ACC112 (cell line): ENCODE data around the gene PPIP5K1.
"Not testable (repeated sequence)": the region's sequence is repeated elsewhere in the genome, so short reads cannot be mapped to it uniquely, and the experiment has no call there.

ENCODE experiments used
- H2AFZ ChIP-seq: fragments of 200-600 bp; sonication (generic); one replicate; pipeline ENCODE4 v1.6.0; 2017; ENCODE audit warnings: antibody characterized with exemption, low read length; ENCODE audit not compliant: unreplicated experiment
- H3K27ac ChIP-seq: fragments of 200-600 bp; sonication (generic); 2 replicates; pipeline ENCODE4 v1.5.1; 2014; ENCODE audit warnings: low read depth, mild to moderate bottlenecking, antibody characterized with exemption, low read length, moderate library complexity
- H3K27me3 ChIP-seq: fragments of 200-600 bp; sonication (generic); 2 replicates; pipeline ENCODE4 v1.6.1; 2014; ENCODE audit warnings: mild to moderate bottlenecking, antibody characterized with exemption, low read length, moderate library complexity, mixed read lengths; ENCODE audit not compliant: insufficient read depth
- H3K36me3 ChIP-seq: fragments of 200-600 bp; sonication (generic); 2 replicates; pipeline ENCODE4 v1.6.1; 2016; ENCODE audit warnings: mild to moderate bottlenecking, antibody characterized with exemption, low read length, moderate library complexity, mixed read lengths; ENCODE audit not compliant: insufficient read depth
- H3K4me1 ChIP-seq: fragments of 200-600 bp; sonication (generic); one replicate; pipeline ENCODE4 v1.6.1; 2016; ENCODE audit warnings: low read length, mixed read lengths; ENCODE audit not compliant: insufficient read depth, unreplicated experiment, control insufficient read depth
- H3K4me3 ChIP-seq: fragments of 200-600 bp; sonication (generic); 2 replicates; pipeline ENCODE4 v1.5.1; 2014; ENCODE audit warnings: mild to moderate bottlenecking, low read depth, low read length
- H3K79me2 ChIP-seq: fragments of 200-600 bp; sonication (generic); one replicate; pipeline ENCODE4 v1.6.0; 2016; ENCODE audit warnings: low read length; ENCODE audit not compliant: control insufficient read depth, unreplicated experiment, insufficient read depth

PPIP5K1 gene

DNA sequence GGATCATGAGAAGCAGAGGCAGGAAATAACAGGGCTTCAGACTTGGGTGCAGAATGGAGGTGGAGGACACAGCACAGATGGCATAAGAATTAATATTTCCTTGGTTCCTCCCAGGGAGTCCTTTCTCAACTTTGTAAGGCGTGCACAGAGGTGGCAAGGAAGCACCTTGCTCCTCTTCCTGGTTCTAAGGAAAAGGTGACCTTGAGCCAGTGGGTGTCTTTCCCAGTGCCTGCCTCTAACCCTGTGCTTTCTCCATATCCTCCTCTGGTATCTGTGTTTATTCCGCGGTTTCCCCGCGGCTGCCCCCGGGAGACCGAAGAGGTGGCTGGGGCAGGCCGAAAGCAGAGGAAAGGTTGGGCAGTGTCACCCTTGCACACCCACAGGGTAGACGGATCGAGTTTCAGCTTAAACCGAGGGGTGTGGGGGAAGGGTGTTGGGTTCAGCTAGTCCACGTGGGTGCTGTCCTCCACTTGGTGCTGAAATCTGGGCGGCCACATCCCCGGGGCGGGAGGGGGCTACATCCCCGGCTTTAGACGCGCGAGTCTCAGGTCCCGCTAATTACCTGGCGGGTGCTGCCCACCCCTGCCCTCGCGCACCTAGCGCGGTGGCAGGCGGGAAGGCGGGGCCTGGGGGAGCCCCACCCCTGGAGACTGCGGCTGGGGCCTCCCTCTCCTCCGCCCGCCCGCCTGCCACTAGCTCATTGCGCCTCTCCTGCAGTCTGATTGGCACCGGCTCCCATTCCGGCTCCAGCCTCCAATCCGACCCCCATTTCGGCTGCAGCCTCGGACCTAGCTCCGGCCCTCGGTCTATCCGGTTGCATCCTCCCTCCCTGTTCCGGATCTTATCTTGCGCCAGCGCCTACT, 3.6 kb upstream of the PPIP5K1 start, which contains the start of gene CKMT1B:
CKMT1B (plus strand) TSS at position 700 of the 863 bp plus-strand sequence. CDS start 192 bp downstream, outside the sequence.
- not testable (repeated sequence) for H3K4me1 ChIP-seq, H3K36me3 ChIP-seq, H3K4me3 ChIP-seq, H3K27ac ChIP-seq, H3K79me2 ChIP-seq, H2AFZ ChIP-seq
- peaks cover 11% of the 10 kb centered on the region for H3K27me3 ChIP-seq

- peaks cover 11% of the 10 kb centered on the region for H3K27me3 ChIP-seq
- not testable (repeated sequence) for H3K79me2 ChIP-seq, H3K36me3 ChIP-seq, H3K4me1 ChIP-seq, H3K27ac ChIP-seq, H2AFZ ChIP-seq, H3K4me3 ChIP-seq
These were observed 2.8 kb upstream of the PPIP5K1 start for GRCh38 chr15:43592841-43593240.

DNA sequence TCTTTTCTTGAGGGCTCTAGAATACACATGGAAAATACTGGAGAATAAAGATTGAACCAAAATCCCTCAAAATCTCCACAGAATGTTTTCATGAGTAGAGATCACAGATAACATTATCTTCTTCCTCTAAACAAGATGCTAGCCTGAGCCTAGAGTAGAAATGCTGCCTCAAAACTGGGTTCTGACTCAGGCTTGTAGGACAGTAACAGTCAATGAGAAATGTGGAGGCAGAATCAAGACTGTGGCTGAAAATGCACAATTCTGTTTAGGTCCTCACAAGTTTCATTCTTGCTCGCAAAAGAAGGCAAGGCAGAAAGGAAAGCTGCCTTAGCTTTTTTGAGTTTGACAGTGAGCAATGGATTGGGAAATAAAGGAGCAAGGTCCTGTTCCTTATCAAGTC, 15.4 kb downstream of the PPIP5K1 start:
- H3K79me2 ChIP-seq, H3K27ac ChIP-seq, H3K27me3 ChIP-seq, H3K4me3 ChIP-seq, H3K36me3 ChIP-seq, H3K4me1 ChIP-seq, H2AFZ ChIP-seq: not testable (repeated sequence)

- not testable (repeated sequence) for H3K27me3 ChIP-seq, H3K79me2 ChIP-seq, H2AFZ ChIP-seq, H3K27ac ChIP-seq, H3K4me1 ChIP-seq, H3K36me3 ChIP-seq, H3K4me3 ChIP-seq
These were observed 23.4 kb downstream of the PPIP5K1 start for GRCh38 chr15:43566615-43567014.

- H3K27me3 ChIP-seq, H2AFZ ChIP-seq, H3K36me3 ChIP-seq, H3K79me2 ChIP-seq, H3K4me3 ChIP-seq, H3K4me1 ChIP-seq, H3K27ac ChIP-seq: not testable (repeated sequence)
These were observed 26.2 kb downstream of the PPIP5K1 start for GRCh38 chr15:43563793-43564192.

GRCh38 chr15:43562753-43563152, 27.3 kb downstream of the PPIP5K1 start:
- not testable (repeated sequence) for H3K4me3 ChIP-seq, H3K27me3 ChIP-seq, H3K79me2 ChIP-seq, H3K4me1 ChIP-seq, H3K27ac ChIP-seq, H3K36me3 ChIP-seq, H2AFZ ChIP-seq

DNA sequence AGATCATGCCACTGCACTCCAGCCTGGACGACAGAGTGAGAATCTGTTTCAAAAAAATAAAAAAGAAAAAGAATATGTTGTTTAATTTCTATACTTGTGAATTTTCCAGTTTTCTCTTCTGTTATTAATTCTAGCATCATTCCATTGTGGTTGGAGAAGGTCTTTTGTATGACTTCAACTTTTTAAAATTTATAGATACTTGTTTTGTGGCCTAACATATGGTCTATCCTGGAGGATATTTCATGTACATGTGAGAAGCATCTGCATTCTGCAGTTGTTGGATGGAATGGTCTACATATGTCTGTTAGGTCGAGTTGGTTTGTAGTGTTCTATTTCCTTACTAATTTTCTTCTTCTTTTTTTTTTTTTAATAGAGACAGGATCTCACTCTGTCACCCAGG, 37.0 kb downstream of the PPIP5K1 start:
- Histone ChIP-seq H3K27ac (no peak overlapping the region), H3K4me1 (no peaks in the 10 kb centered on the region)

DNA sequence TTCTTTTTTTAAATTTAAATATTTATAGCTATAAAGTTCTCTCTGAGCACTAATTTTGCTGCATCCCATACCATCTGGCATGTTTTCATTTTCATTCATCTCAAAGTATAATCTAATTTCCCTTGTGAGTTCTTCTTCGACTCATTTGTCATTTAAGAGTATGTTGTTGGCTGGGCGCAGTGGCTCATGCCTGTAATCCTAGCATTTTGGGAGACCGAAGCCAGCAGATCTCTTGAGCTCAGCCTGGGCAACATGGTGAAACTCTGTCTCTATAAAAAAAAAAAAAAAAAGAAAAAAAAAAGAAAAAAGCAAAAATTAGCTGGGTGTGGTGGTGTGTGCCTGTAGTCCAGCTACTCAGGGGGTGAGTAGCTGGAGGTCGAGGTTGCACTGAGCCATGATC, 37.8 kb downstream of the PPIP5K1 start:
- H3K36me3 ChIP-seq = peaks cover 5% of the 10 kb centered on the region; the same call in 1 of the 2 replicates
- H3K79me2 ChIP-seq = no peaks in the 10 kb centered on the region
- H3K4me3 ChIP-seq = no peak overlapping the region
- H2AFZ ChIP-seq = no peak overlapping the region
- no peak overlapping the region for H3K27ac ChIP-seq
- H3K4me1 ChIP-seq = no peaks in the 10 kb centered on the region
- H3K27me3 ChIP-seq = no peaks in the 10 kb centered on the region

More for the DNA sequence above, 37.0 kb downstream of the PPIP5K1 start:
- Histone ChIP-seq H3K36me3 (no peaks in the 10 kb centered on the region), H3K27me3 (no peaks in the 10 kb centered on the region), H2AFZ (no peak overlapping the region), H3K79me2 (no peaks in the 10 kb centered on the region), H3K4me3 (no peak overlapping the region)

- Histone ChIP-seq H3K27me3 (no peaks in the 10 kb centered on the region), H3K79me2 (no peaks in the 10 kb centered on the region), H3K27ac (peak overlapping the region; percentile 45), H3K36me3 (peaks cover 5% of the 10 kb centered on the region; the same call in 1 of the 2 replicates), H3K4me1 (no peaks in the 10 kb centered on the region), H2AFZ (peak overlapping the region; percentile 28), H3K4me3 (no peak overlapping the region)
These were observed 39.3 kb downstream of the PPIP5K1 start for GRCh38 chr15:43550527-43551363.

DNA sequence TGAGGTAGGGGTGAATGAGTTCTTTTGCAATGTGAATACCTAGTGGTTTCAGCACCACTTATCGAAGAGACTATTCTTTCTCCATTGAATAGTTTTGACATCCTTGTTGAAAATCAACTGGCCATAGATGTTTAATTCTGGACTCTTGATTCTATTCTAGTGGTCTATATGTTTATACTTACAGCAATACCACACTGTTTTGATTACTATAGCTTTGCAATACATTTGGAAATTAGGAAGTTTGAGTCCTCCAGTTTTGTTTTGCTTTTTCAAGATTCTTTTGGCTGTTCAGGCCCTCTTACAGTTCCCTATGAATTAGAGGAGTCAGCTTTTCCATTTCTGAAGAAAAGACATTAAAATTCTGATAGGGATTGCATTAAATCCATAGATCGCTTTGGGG, 42.5 kb downstream of the PPIP5K1 start:
- no peak overlapping the region for H2AFZ ChIP-seq
- peaks cover 5% of the 10 kb centered on the region; the same call in 1 of the 2 replicates for H3K36me3 ChIP-seq
- no peaks in the 10 kb centered on the region for H3K4me1 ChIP-seq
- no peak overlapping the region for H3K4me3 ChIP-seq
- no peak overlapping the region for H3K27ac ChIP-seq
- no peaks in the 10 kb centered on the region for H3K27me3 ChIP-seq
- H3K79me2 ChIP-seq = no peaks in the 10 kb centered on the region
